ENCODE results near the gene SUFU.

Gene SUFU

GRCh38 chr10:102593074-102593803 is 89.5 kb downstream of the SUFU start:
- in situ Hi-C loops (cut with MboI; ENCODE audit: low sequenced_read_pairs): no loop called here

GRCh38 chr10:102593804-102594079 is 90.0 kb downstream of the SUFU start:
- in situ Hi-C loops (cut with MboI; ENCODE audit: low sequenced_read_pairs): no loop called here

GRCh38 chr10:102595293-102595692 is 91.5 kb downstream of the SUFU start:
- in situ Hi-C loops (cut with MboI; ENCODE audit: low sequenced_read_pairs): no loop called here

GRCh38 chr10:102595897-102596296 is 92.1 kb downstream of the SUFU start:
- in situ Hi-C loops (cut with MboI; ENCODE audit: low sequenced_read_pairs): no loop called here

- in situ Hi-C loops (cut with MboI; ENCODE audit: low sequenced_read_pairs): no loop called here
These were observed 92.8 kb downstream of the SUFU start for GRCh38 chr10:102596506-102596971.

GRCh38 chr10:102597131-102597991 is 93.6 kb downstream of the SUFU start:
- in situ Hi-C loops (cut with MboI; ENCODE audit: low sequenced_read_pairs): no loop called here

- in situ Hi-C loops (cut with MboI; ENCODE audit: low sequenced_read_pairs): no loop called here
These were observed 94.5 kb downstream of the SUFU start for GRCh38 chr10:102598243-102598642.

GRCh38 chr10:102599565-102600327 is 96.0 kb downstream of the SUFU start:
- in situ Hi-C loops (cut with MboI; ENCODE audit: low sequenced_read_pairs): no loop called here

- in situ Hi-C loops (cut with MboI; ENCODE audit: low sequenced_read_pairs): no loop called here
These were observed 97.0 kb downstream of the SUFU start for GRCh38 chr10:102600816-102601215.

GRCh38 chr10:102601639-102602038 is 97.9 kb downstream of the SUFU start:
- in situ Hi-C loops (cut with MboI; ENCODE audit: low sequenced_read_pairs): no loop called here

GRCh38 chr10:102602272-102603045 is 98.7 kb downstream of the SUFU start:
- in situ Hi-C loops (cut with MboI; ENCODE audit: low sequenced_read_pairs): no loop called here

GRCh38 chr10:102603946-102604345 is 100.2 kb downstream of the SUFU start:
- in situ Hi-C loops (cut with MboI; ENCODE audit: low sequenced_read_pairs): no loop called here

GRCh38 chr10:102604439-102604841 is 100.7 kb downstream of the SUFU start:
- in situ Hi-C loops (cut with MboI; ENCODE audit: low sequenced_read_pairs): no loop called here

GRCh38 chr10:102605712-102606111 is 101.9 kb downstream of the SUFU start:
- in situ Hi-C loops (cut with MboI; ENCODE audit: low sequenced_read_pairs): no loop called here

- in situ Hi-C loops (cut with MboI; ENCODE audit: low sequenced_read_pairs): no loop called here
These were observed 104.7 kb downstream of the SUFU start for GRCh38 chr10:102608487-102608886.

GRCh38 chr10:102610441-102610887 is 106.7 kb downstream of the SUFU start:
- in situ Hi-C loops (cut with MboI; ENCODE audit: low sequenced_read_pairs): no loop called here

- in situ Hi-C loops (cut with MboI; ENCODE audit: low sequenced_read_pairs): no loop called here
These were observed 107.8 kb downstream of the SUFU start for GRCh38 chr10:102611514-102612087.

GRCh38 chr10:102612964-102613275 is 109.1 kb downstream of the SUFU start:
- in situ Hi-C loops (cut with MboI; ENCODE audit: low sequenced_read_pairs): no loop called here

- in situ Hi-C loops (cut with MboI; ENCODE audit: low sequenced_read_pairs): no loop called here
These were observed 109.5 kb downstream of the SUFU start for GRCh38 chr10:102613286-102613685.

GRCh38 chr10:102613785-102614184 is 110.0 kb downstream of the SUFU start:
- in situ Hi-C loops (cut with MboI; ENCODE audit: low sequenced_read_pairs): no loop called here

All from hTERT RPE-1 (cell line).